HL-60 (cell line): Measurements from ENCODE around the gene MACROD2.

Experiments used
- DNase-seq, 2 experiments: peaks; one replicate each; pipeline ENCODE4 v3.0.0-alpha.2; 2010 to 2020; ENCODE audit warnings: low read depth in 1 of 2, low spot score in 1 of 2
- H3K27ac ChIP-seq: fragments of 250-450 bp; sonication (Bioruptor Pico); replicated peaks from 2 replicates; pipeline ENCODE4 v1.5.1; 2020; ENCODE audit warnings: mild to moderate bottlenecking, moderate library complexity
- H3K27me3 ChIP-seq: fragments of 250-450 bp; sonication (Bioruptor Pico); 2 replicates; pipeline ENCODE4 v1.5.1; 2021; ENCODE audit warnings: mild to moderate bottlenecking, moderate library complexity; ENCODE audit not compliant: insufficient read depth, poor library complexity, severe bottlenecking
- H3K4me3 ChIP-seq: replicated peaks from 2 replicates; pipeline ENCODE4 v1.5.1; 2011; ENCODE audit warnings: mild to moderate bottlenecking, control low read depth, low read length; ENCODE audit not compliant: insufficient read depth
- GABPA ChIP-seq: IDR thresholded peaks from 2 replicates; pipeline ENCODE4 v1.6.1; 2012; ENCODE audit warnings: low read depth
- POLR2AphosphoS5 ChIP-seq: IDR thresholded peaks from 2 replicates; pipeline ENCODE4 v1.6.1; 2012; ENCODE audit warnings: low read depth
- REST ChIP-seq: IDR thresholded peaks from 2 replicates; pipeline ENCODE4 v1.6.1; 2012; ENCODE audit warnings: low read depth; ENCODE audit not compliant: insufficient replicate concordance
- SPI1 ChIP-seq: IDR thresholded peaks from 2 replicates; pipeline ENCODE4 v1.6.1; 2012; ENCODE audit warnings: low read depth, mild to moderate bottlenecking, borderline replicate concordance
- TF ChIP-seq, protein P1 (sequence below): IDR thresholded peaks from one replicate; pipeline ENCODE4 v1.5.1; 2011; ENCODE audit warnings: low read length, control low read depth, inconsistent platforms; ENCODE audit not compliant: insufficient read depth

MACROD2 gene

GRCh38 chr20:15866916-15867730 is 1871.8 kb downstream of the MACROD2 start:
- H3K27ac ChIP-seq: no peak overlapping the region
- DNase-seq: no peak
- TF ChIP-seq POLR2AphosphoS5: no peak
- TF ChIP-seq, protein P1, sequence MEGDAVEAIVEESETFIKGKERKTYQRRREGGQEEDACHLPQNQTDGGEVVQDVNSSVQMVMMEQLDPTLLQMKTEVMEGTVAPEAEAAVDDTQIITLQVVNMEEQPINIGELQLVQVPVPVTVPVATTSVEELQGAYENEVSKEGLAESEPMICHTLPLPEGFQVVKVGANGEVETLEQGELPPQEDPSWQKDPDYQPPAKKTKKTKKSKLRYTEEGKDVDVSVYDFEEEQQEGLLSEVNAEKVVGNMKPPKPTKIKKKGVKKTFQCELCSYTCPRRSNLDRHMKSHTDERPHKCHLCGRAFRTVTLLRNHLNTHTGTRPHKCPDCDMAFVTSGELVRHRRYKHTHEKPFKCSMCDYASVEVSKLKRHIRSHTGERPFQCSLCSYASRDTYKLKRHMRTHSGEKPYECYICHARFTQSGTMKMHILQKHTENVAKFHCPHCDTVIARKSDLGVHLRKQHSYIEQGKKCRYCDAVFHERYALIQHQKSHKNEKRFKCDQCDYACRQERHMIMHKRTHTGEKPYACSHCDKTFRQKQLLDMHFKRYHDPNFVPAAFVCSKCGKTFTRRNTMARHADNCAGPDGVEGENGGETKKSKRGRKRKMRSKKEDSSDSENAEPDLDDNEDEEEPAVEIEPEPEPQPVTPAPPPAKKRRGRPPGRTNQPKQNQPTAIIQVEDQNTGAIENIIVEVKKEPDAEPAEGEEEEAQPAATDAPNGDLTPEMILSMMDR: no peak
- no peak for TF ChIP-seq GABPA
- TF ChIP-seq SPI1: no peak
- TF ChIP-seq REST: no peak
- H3K4me3 ChIP-seq: no peak overlapping the region
- H3K27me3 ChIP-seq: no peaks in the 10 kb centered on the region

DNA sequence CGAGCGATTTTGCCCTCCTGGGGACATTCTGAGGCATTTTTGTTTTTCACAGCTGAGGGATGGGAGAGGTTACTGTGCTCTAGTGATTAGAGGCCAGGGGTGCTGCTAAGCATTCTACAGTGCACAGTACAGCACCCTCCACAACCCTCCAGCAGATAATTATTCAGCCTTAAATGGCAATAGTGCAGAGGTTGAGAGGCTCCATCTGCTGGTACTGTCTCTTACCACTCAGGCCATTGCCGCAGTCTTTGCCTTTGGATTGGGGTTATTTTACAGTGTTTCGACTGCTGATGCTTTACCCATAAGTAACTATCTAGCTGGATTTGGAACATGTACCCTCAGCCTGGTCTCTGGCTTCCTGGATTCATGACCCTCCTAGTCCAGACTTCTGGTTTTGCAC is 1872.6 kb downstream of the MACROD2 start:
- H3K27me3 ChIP-seq: no peaks in the 10 kb centered on the region
- TF ChIP-seq GABPA (no peak), SPI1 (no peak), POLR2AphosphoS5 (no peak), REST (no peak)
- TF ChIP-seq, protein P1: no peak
- H3K27ac ChIP-seq: no peak overlapping the region
- no peak for DNase-seq
- H3K4me3 ChIP-seq: no peak overlapping the region

DNA sequence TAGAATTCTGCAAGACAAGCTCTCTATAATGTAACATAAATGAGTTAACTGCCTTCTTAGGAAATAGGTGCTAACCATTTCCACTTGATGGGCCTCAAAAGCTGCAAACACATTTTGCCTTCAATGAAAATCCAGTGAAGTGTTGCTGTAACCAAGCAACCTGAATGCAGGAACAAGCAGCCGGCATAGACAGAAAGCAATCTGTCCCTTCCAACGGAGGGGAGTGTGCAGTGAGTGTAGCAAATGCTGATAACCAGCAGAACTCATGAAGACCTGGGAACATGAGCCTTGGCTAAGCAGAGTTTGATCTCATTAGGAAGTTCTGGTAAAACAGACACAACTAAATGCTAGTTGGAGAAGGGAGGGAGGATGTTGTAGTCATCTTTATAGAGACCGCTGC is 1880.1 kb downstream of the MACROD2 start:
- DNase-seq: no peak
- no peak overlapping the region for H3K4me3 ChIP-seq
- TF ChIP-seq GABPA: no peak
- TF ChIP-seq POLR2AphosphoS5: no peak
- H3K27ac ChIP-seq: no peak overlapping the region
- no peaks in the 10 kb centered on the region for H3K27me3 ChIP-seq

GRCh38 chr20:15882553-15882952 is 1887.2 kb downstream of the MACROD2 start:
- no peak for TF ChIP-seq POLR2AphosphoS5
- TF ChIP-seq REST: no peak
- no peak for TF ChIP-seq SPI1
- TF ChIP-seq, protein P1: no peak
- TF ChIP-seq GABPA: no peak

More at GRCh38 chr20:15882553-15882952, 1887.2 kb downstream of the MACROD2 start:
- Histone ChIP-seq H3K27ac (no peak overlapping the region), H3K27me3 (no peaks in the 10 kb centered on the region), H3K4me3 (no peak overlapping the region)
- DNase-seq: no peak
